Measurements from ENCODE around the gene SF1. TPM values are rescaled to one million over a fixed set of nuclear protein-coding genes. Genes with fewer than 3 reads are reported as not detected.

SF1 gene
- total and polyA plus RNA-seq, 2 of the 8 experiments (the other 6 are each of a cell fraction or from before 2014, with no cell fraction given): 72.7 to 353 TPM

GRCh38 chr11:64802370-64803157 is 24.2 kb upstream of the SF1 start (continued):
- TF ChIP-seq, protein P1, sequence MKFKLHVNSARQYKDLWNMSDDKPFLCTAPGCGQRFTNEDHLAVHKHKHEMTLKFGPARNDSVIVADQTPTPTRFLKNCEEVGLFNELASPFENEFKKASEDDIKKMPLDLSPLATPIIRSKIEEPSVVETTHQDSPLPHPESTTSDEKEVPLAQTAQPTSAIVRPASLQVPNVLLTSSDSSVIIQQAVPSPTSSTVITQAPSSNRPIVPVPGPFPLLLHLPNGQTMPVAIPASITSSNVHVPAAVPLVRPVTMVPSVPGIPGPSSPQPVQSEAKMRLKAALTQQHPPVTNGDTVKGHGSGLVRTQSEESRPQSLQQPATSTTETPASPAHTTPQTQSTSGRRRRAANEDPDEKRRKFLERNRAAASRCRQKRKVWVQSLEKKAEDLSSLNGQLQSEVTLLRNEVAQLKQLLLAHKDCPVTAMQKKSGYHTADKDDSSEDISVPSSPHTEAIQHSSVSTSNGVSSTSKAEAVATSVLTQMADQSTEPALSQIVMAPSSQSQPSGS (IDR thresholded peaks at IDR 0.05; ENCODE audit: low read length): no peak
- TF ChIP-seq KDM4A (IDR thresholded peaks at IDR 0.05; ENCODE audit: low read depth, low read length, severe bottlenecking) (peak; percentile 58), BACH1 (IDR thresholded peaks at IDR 0.05; ENCODE audit: low read length) (no peak), TCF12 (IDR thresholded peaks at IDR 0.05; ENCODE audit: low read depth, low read length) (no peak), NRF1 (IDR thresholded peaks at IDR 0.05; ENCODE audit: low read depth, low read length) (no peak), CBX8 (IDR thresholded peaks at IDR 0.05; ENCODE audit: borderline replicate concordance, low read depth, low read length) (no peak), RAD21 (IDR thresholded peaks at IDR 0.05 in 1 of 2, conservative IDR thresholded peaks at IDR 0.05 in 1 of 2; ENCODE audit: low read depth in 2 of 2, low read length in 2 of 2) (no peak), KDM1A (IDR thresholded peaks at IDR 0.05; ENCODE audit: borderline replicate concordance, low read length) (peak; percentile 93), CHD2 (IDR thresholded peaks at IDR 0.05; ENCODE audit: low read length) (no peak), CEBPB (IDR thresholded peaks at IDR 0.05; ENCODE audit: low read depth, low read length) (no peak), TBP (IDR thresholded peaks at IDR 0.05; ENCODE audit: low read depth, low read length) (no peak), YY1 (IDR thresholded peaks at IDR 0.05; ENCODE audit: low read depth, low read length) (no peak), FOSL1 (IDR thresholded peaks at IDR 0.05; ENCODE audit: insufficient read depth, low read depth, low read length) (no peak), EGR1 (IDR thresholded peaks at IDR 0.05; ENCODE audit: borderline replicate concordance, low read depth, low read length) (no peak), RNF2 (IDR thresholded peaks at IDR 0.05; ENCODE audit: borderline replicate concordance, low read depth, low read length, missing control alignments, poor library complexity, severe bottlenecking) (no peak), CREB1 (IDR thresholded peaks at IDR 0.05) (peak; percentile 79), EZH2 (IDR thresholded peaks at IDR 0.05; ENCODE audit: low read depth, low read length, severe bottlenecking) (no peak), BRCA1 (IDR thresholded peaks at IDR 0.05; ENCODE audit: low read depth, low read length) (no peak)
- TF ChIP-seq, protein P2, sequence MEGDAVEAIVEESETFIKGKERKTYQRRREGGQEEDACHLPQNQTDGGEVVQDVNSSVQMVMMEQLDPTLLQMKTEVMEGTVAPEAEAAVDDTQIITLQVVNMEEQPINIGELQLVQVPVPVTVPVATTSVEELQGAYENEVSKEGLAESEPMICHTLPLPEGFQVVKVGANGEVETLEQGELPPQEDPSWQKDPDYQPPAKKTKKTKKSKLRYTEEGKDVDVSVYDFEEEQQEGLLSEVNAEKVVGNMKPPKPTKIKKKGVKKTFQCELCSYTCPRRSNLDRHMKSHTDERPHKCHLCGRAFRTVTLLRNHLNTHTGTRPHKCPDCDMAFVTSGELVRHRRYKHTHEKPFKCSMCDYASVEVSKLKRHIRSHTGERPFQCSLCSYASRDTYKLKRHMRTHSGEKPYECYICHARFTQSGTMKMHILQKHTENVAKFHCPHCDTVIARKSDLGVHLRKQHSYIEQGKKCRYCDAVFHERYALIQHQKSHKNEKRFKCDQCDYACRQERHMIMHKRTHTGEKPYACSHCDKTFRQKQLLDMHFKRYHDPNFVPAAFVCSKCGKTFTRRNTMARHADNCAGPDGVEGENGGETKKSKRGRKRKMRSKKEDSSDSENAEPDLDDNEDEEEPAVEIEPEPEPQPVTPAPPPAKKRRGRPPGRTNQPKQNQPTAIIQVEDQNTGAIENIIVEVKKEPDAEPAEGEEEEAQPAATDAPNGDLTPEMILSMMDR (IDR thresholded peaks at IDR 0.05; ENCODE audit: control extremely low read depth in 1 of 3, insufficient read depth in 1 of 3, low read depth in 1 of 3, low read length in 3 of 3): no peak
- TF ChIP-seq, protein P3, sequence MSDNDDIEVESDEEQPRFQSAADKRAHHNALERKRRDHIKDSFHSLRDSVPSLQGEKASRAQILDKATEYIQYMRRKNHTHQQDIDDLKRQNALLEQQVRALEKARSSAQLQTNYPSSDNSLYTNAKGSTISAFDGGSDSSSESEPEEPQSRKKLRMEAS (IDR thresholded peaks at IDR 0.05): no peak

All from H1 (cell line).